ENCODE measurements around the gene ENDOV. TPM values are rescaled to one million over a fixed set of nuclear protein-coding genes. Genes with fewer than 3 reads are reported as not detected.
"Not testable (repeated sequence)": the region's sequence is repeated elsewhere in the genome, so short reads cannot be mapped to it uniquely, and the experiment has no call there.

ENDOV gene
- total RNA-seq, 1 experiment from 2014 or later = 28.0 TPM

- no peaks in the 10 kb centered on the region for H3K4me1 Mint-ChIP-seq (ENCODE audit: insufficient read depth, unreplicated experiment)
- no peak overlapping the region for H3K27ac Mint-ChIP-seq (ENCODE audit: low read depth, unreplicated experiment)
- TF ChIP-seq CTCF (IDR thresholded peaks at IDR 0.05; ENCODE audit: unreplicated experiment) = no peak
- no TSS peak for BruUV-seq (replicated peaks)
- intact Hi-C loops (cut with micrococcal nuclease) = no loop called here
- H3K4me3 Mint-ChIP-seq (ENCODE audit: unreplicated experiment) = no peak overlapping the region
- CTCF ChIA-PET = interaction anchor here (0.9 kb wide), 1 partner anchor 11 kb away, joined by 3 read pairs; no protein-coding TSS in a partner anchor
- no peaks in the 10 kb centered on the region for H3K27me3 Mint-ChIP-seq (ENCODE audit: insufficient read depth, unreplicated experiment)
- peaks cover 53% of the 10 kb centered on the region for H3K36me3 Mint-ChIP-seq (ENCODE audit: insufficient read depth, unreplicated experiment)
- no peak for DNase-seq (ENCODE audit: unreplicated experiment)
- no peaks in the 10 kb centered on the region for H3K9me3 Mint-ChIP-seq (ENCODE audit: unreplicated experiment)
- POLR2A ChIA-PET = interaction anchor here (1.2 kb wide), 1 partner anchor 18 kb away, joined by 3 read pairs; no protein-coding TSS in a partner anchor
Observed at GRCh38 chr17:80396157-80397033, 18.6 kb upstream of the ENDOV start.

DNA sequence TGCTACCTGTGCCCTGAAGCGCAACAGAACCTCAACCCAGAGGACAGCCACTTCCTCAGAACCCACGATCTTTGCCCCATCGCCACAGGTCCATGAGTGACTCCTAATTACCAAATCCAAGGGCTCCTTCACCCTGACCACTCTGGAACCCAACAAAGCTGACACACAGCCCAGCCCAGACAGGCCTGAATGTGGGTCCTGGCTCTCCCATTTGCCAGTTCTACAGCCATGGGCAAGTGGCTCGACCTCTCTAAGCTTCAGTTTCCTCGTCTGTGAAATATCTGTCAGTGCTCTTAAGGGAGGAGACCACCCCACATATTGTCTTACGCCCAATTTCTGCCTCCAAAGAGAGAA lies 18.0 kb upstream of the ENDOV start:
- Mint-ChIP-seq H3K27ac (ENCODE audit: low read depth, unreplicated experiment) (no peak overlapping the region), H3K4me1 (ENCODE audit: insufficient read depth, unreplicated experiment) (no peaks in the 10 kb centered on the region), H3K27me3 (ENCODE audit: insufficient read depth, unreplicated experiment) (no peaks in the 10 kb centered on the region), H3K4me3 (ENCODE audit: unreplicated experiment) (no peak overlapping the region), H3K9me3 (ENCODE audit: unreplicated experiment) (no peaks in the 10 kb centered on the region), H3K36me3 (ENCODE audit: insufficient read depth, unreplicated experiment) (peaks cover 48% of the 10 kb centered on the region)
- POLR2A ChIA-PET = no interaction called here
- intact Hi-C loops (cut with micrococcal nuclease) = no loop called here
- TF ChIP-seq CTCF (IDR thresholded peaks at IDR 0.05; ENCODE audit: unreplicated experiment) = no peak
- BruUV-seq (replicated peaks) = no TSS peak
- CTCF ChIA-PET = no interaction called here
- DNase-seq (ENCODE audit: unreplicated experiment) = no peak

DNA sequence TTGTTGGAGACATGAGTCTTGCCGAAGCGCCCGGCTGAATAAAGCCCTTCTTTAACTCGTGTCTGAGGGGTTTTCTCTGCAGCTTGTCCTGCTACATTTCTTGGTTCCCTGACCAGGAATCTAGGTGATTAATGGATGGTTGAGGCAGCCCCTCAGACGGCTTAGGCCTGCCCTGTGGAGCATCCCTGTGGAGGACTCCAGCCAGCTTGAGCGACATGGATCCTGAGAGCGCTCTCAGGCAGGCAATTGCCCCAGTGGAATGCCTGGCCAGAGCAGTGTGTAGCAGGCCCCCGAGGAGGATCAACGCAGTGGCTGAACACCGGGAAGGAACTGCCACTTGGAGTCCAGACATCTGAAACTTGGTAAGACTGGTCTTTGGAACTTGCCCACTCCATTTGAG lies 17.3 kb upstream of the ENDOV start:
- H3K9me3 Mint-ChIP-seq (ENCODE audit: unreplicated experiment) = no peaks in the 10 kb centered on the region
- H3K36me3 Mint-ChIP-seq (ENCODE audit: insufficient read depth, unreplicated experiment) = peaks cover 41% of the 10 kb centered on the region
- no TSS peak for BruUV-seq (replicated peaks)
- no peaks in the 10 kb centered on the region for H3K27me3 Mint-ChIP-seq (ENCODE audit: insufficient read depth, unreplicated experiment)
- H3K4me1 Mint-ChIP-seq (ENCODE audit: insufficient read depth, unreplicated experiment) = no peaks in the 10 kb centered on the region
- H3K27ac Mint-ChIP-seq (ENCODE audit: low read depth, unreplicated experiment) = no peak overlapping the region
- H3K4me3 Mint-ChIP-seq (ENCODE audit: unreplicated experiment) = no peak overlapping the region
- no peak for DNase-seq (ENCODE audit: unreplicated experiment)
- CTCF ChIA-PET = no interaction called here
- intact Hi-C loops (cut with micrococcal nuclease) = no loop called here
- POLR2A ChIA-PET = no interaction called here
- no peak for TF ChIP-seq CTCF (IDR thresholded peaks at IDR 0.05; ENCODE audit: unreplicated experiment)

- POLR2A ChIA-PET; H3K27ac Mint-ChIP-seq (ENCODE audit: low read depth, unreplicated experiment); BruUV-seq (replicated peaks); H3K27me3 Mint-ChIP-seq (ENCODE audit: insufficient read depth, unreplicated experiment); DNase-seq (ENCODE audit: unreplicated experiment); H3K9me3 Mint-ChIP-seq (ENCODE audit: unreplicated experiment); H3K4me1 Mint-ChIP-seq (ENCODE audit: insufficient read depth, unreplicated experiment); H3K4me3 Mint-ChIP-seq (ENCODE audit: unreplicated experiment); intact Hi-C loops (cut with micrococcal nuclease); CTCF ChIA-PET: not testable (repeated sequence)
- H3K36me3 Mint-ChIP-seq (ENCODE audit: insufficient read depth, unreplicated experiment) = peaks cover 14% of the 10 kb centered on the region
Observed at GRCh38 chr17:80401086-80401485, 13.9 kb upstream of the ENDOV start.

GRCh38 chr17:80402102-80402501 lies 12.9 kb upstream of the ENDOV start:
- DNase-seq (ENCODE audit: unreplicated experiment); POLR2A ChIA-PET; H3K9me3 Mint-ChIP-seq (ENCODE audit: unreplicated experiment); H3K4me3 Mint-ChIP-seq (ENCODE audit: unreplicated experiment); intact Hi-C loops (cut with micrococcal nuclease); H3K4me1 Mint-ChIP-seq (ENCODE audit: insufficient read depth, unreplicated experiment); H3K36me3 Mint-ChIP-seq (ENCODE audit: insufficient read depth, unreplicated experiment); H3K27ac Mint-ChIP-seq (ENCODE audit: low read depth, unreplicated experiment); BruUV-seq (replicated peaks); H3K27me3 Mint-ChIP-seq (ENCODE audit: insufficient read depth, unreplicated experiment): not testable (repeated sequence)
- CTCF ChIA-PET = interaction anchor here (0.7 kb wide), 1 partner anchor 99 kb away, joined by 3 read pairs; no protein-coding TSS in a partner anchor

Measured in MCF 10A (cell line).